IPS DF 6.9 (cell line): Measurements from ENCODE around the gene ZNF217.
"Not testable (repeated sequence)": the region's sequence is repeated elsewhere in the genome, so short reads cannot be mapped to it uniquely, and the experiment has no call there.

Experiments used
- DNase-seq: peaks from one replicate; pipeline ENCODE4 v3.0.0-alpha.2; 2013; ENCODE audit warnings: low read depth, low spot score
- H3K27ac ChIP-seq: one replicate; pipeline ENCODE4 v1.5.1; 2013; ENCODE audit warnings: low read length, control low read depth
- H3K27me3 ChIP-seq: 2 replicates; pipeline ENCODE4 v1.6.1; 2013; ENCODE audit warnings: mild to moderate bottlenecking, low read length; ENCODE audit not compliant: control insufficient read depth, insufficient read depth
- H3K36me3 ChIP-seq: 2 replicates; pipeline ENCODE4 v1.6.1; 2013; ENCODE audit warnings: low read length; ENCODE audit not compliant: control insufficient read depth, insufficient read depth
- H3K4me1 ChIP-seq: 2 replicates; pipeline ENCODE4 v1.6.1; 2013; ENCODE audit warnings: low read length; ENCODE audit not compliant: control insufficient read depth, insufficient read depth
- H3K4me3 ChIP-seq: 2 replicates; pipeline ENCODE4 v1.5.1; 2013; ENCODE audit warnings: mild to moderate bottlenecking, low read length
- H3K9me3 ChIP-seq: 2 replicates; pipeline ENCODE4 v1.6.1; 2013; ENCODE audit warnings: low read length, inconsistent platforms; ENCODE audit not compliant: control insufficient read depth, insufficient read depth
- WGBS: extraction: QIAGEN DNeasy Blood & Tissue Kit; methylation state at CpG from one replicate; pipeline ENCODE4 v1.1.7; 2013; ENCODE audit warnings: mixed read lengths, missing lambda C conversion rate; ENCODE audit not compliant: insufficient read length, insufficient coverage; 5-methylcytosine and 5-hydroxymethylcytosine counted together

The ZNF217 gene

GRCh38 chr20:53574259-53574789 lies 19.3 kb downstream of the ZNF217 start:
- Histone ChIP-seq H3K36me3 (peaks cover 36% of the 10 kb centered on the region), H3K27ac (no peak overlapping the region), H3K4me1 (no peaks in the 10 kb centered on the region), H3K27me3 (no peaks in the 10 kb centered on the region), H3K9me3 (no peaks in the 10 kb centered on the region), H3K4me3 (no peak overlapping the region)
- no CpG with 5 or more reads among the region's 14 CpGs for WGBS
- no peak for DNase-seq

GRCh38 chr20:53571555-53572286 lies 21.9 kb downstream of the ZNF217 start:
- H3K36me3 ChIP-seq: peaks cover 32% of the 10 kb centered on the region

GRCh38 chr20:53570446-53571276 lies 23.0 kb downstream of the ZNF217 start:
- H3K27me3 ChIP-seq: no peaks in the 10 kb centered on the region
- H3K4me3 ChIP-seq: no peak overlapping the region
- H3K9me3 ChIP-seq: no peaks in the 10 kb centered on the region
- peaks cover 22% of the 10 kb centered on the region for H3K36me3 ChIP-seq
- no CpG with 5 or more reads among the region's 12 CpGs for WGBS
- no peak overlapping the region for H3K27ac ChIP-seq
- DNase-seq: no peak
- H3K4me1 ChIP-seq: no peaks in the 10 kb centered on the region

More at GRCh38 chr20:53571555-53572286, 21.9 kb downstream of the ZNF217 start:
- H3K27me3 ChIP-seq: no peaks in the 10 kb centered on the region
- no peaks in the 10 kb centered on the region for H3K4me1 ChIP-seq
- H3K4me3 ChIP-seq: no peak overlapping the region
- no CpG with 5 or more reads among the region's 10 CpGs for WGBS
- no peaks in the 10 kb centered on the region for H3K9me3 ChIP-seq
- no peak for DNase-seq
- H3K27ac ChIP-seq: no peak overlapping the region

GRCh38 chr20:53569606-53570307 lies 23.9 kb downstream of the ZNF217 start:
- Histone ChIP-seq H3K9me3 (no peaks in the 10 kb centered on the region), H3K27me3 (no peaks in the 10 kb centered on the region), H3K4me1 (no peaks in the 10 kb centered on the region), H3K4me3 (no peak overlapping the region), H3K27ac (no peak overlapping the region), H3K36me3 (peaks cover 15% of the 10 kb centered on the region)
- DNase-seq: no peak
- no CpG with 5 or more reads among the region's 7 CpGs for WGBS

GRCh38 chr20:53569005-53569404 lies 24.6 kb downstream of the ZNF217 start:
- H3K27me3 ChIP-seq: no peaks in the 10 kb centered on the region
- no peak for DNase-seq
- no peaks in the 10 kb centered on the region for H3K4me1 ChIP-seq
- H3K9me3 ChIP-seq: no peaks in the 10 kb centered on the region
- WGBS: no CpG with 5 or more reads among the region's 2 CpGs
- H3K36me3 ChIP-seq: peaks cover 13% of the 10 kb centered on the region
- H3K27ac ChIP-seq: no peak overlapping the region
- no peak overlapping the region for H3K4me3 ChIP-seq

- no CpG with 5 or more reads among the region's 8 CpGs for WGBS
- no peaks in the 10 kb centered on the region for H3K9me3 ChIP-seq
- no peak for DNase-seq
- H3K27ac ChIP-seq: no peak overlapping the region
- H3K4me1 ChIP-seq: no peaks in the 10 kb centered on the region
- no peak overlapping the region for H3K4me3 ChIP-seq
- H3K27me3 ChIP-seq: no peaks in the 10 kb centered on the region
- peaks cover 13% of the 10 kb centered on the region for H3K36me3 ChIP-seq
Measured at GRCh38 chr20:53568351-53568750, 25.3 kb downstream of the ZNF217 start.

GRCh38 chr20:53567379-53567917 lies 26.2 kb downstream of the ZNF217 start:
- Histone ChIP-seq H3K36me3 (peaks cover 13% of the 10 kb centered on the region), H3K4me1 (no peaks in the 10 kb centered on the region), H3K27ac (no peak overlapping the region), H3K4me3 (no peak overlapping the region), H3K9me3 (no peaks in the 10 kb centered on the region), H3K27me3 (no peaks in the 10 kb centered on the region)
- WGBS: no CpG with 5 or more reads among the region's 3 CpGs
- no peak for DNase-seq

GRCh38 chr20:53566623-53567022 lies 27.0 kb downstream of the ZNF217 start:
- not testable (repeated sequence) for H3K4me1 ChIP-seq, DNase-seq, H3K9me3 ChIP-seq, H3K4me3 ChIP-seq, H3K27me3 ChIP-seq, H3K27ac ChIP-seq
- WGBS: no CpG with 5 or more reads among the region's 9 CpGs
- H3K36me3 ChIP-seq: peaks cover 13% of the 10 kb centered on the region

- no CpG with 5 or more reads among the region's 11 CpGs for WGBS
- no peak overlapping the region for H3K4me3 ChIP-seq
- no peaks in the 10 kb centered on the region for H3K27me3 ChIP-seq
- peaks cover 5% of the 10 kb centered on the region; the same call in 1 of the 2 replicates for H3K36me3 ChIP-seq
- no peaks in the 10 kb centered on the region for H3K4me1 ChIP-seq
- H3K27ac ChIP-seq: no peak overlapping the region
- no peaks in the 10 kb centered on the region for H3K9me3 ChIP-seq
- no peak for DNase-seq
Measured at GRCh38 chr20:53565254-53565653, 28.4 kb downstream of the ZNF217 start.
